Activated CD4-positive, CD25-positive, alpha-beta regulatory T cell (primary cell): ENCODE measurements around the gene HIVEP1.
A peak's percentile ranks its signal among the peaks of the same experiment; 100 is the strongest.

Experiments used
- DNase-seq, 4 experiments: peaks; one replicate each; lab custom pipeline; 2025; lab: John Stamatoyannopoulos, UW

Gene HIVEP1

DNA sequence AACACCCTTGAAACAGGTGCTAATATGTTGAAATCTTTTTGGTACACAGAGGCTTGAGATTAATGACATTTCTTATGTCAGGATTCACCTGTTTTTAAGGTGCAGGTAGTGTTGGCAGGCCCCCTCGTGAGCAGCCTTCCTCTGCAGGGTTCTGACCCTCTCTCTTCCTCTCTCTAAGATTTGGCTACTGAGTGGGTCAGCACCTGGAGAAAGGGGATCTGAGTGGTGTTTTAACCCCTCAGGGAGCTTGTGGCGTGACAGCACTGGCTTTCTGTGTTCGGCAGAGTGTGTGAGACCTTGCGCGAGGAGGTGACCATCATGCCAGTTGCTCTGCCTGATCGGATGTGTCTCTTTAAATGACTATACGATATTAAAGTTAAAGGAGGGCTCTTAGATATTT, 37.1 kb downstream of the HIVEP1 start:
- no peak for DNase-seq

DNA sequence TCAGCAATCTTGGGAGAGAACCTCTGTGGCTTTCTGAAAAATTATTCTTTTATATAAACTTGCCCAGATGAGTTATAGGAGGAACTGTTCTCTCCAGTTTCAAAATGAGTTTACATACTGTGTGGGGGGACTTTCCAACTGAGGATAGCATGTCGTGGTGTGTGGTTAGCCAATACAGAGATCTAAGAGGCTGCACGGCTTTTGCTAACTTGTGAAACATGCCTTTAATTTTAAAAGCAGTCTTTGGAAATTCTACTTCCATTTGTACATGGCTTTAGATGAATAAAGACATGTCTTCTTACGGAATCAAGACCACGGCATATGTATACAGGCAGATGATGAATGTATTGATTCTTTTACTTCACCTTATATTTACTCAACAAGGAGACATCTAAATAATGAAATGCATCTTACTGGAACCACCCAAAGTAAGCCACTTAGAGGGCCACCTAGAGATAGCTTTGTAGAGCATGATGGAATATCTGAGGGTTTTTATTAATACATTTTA, 39.8 kb downstream of the HIVEP1 start:
- DNase-seq = no peak

DNA sequence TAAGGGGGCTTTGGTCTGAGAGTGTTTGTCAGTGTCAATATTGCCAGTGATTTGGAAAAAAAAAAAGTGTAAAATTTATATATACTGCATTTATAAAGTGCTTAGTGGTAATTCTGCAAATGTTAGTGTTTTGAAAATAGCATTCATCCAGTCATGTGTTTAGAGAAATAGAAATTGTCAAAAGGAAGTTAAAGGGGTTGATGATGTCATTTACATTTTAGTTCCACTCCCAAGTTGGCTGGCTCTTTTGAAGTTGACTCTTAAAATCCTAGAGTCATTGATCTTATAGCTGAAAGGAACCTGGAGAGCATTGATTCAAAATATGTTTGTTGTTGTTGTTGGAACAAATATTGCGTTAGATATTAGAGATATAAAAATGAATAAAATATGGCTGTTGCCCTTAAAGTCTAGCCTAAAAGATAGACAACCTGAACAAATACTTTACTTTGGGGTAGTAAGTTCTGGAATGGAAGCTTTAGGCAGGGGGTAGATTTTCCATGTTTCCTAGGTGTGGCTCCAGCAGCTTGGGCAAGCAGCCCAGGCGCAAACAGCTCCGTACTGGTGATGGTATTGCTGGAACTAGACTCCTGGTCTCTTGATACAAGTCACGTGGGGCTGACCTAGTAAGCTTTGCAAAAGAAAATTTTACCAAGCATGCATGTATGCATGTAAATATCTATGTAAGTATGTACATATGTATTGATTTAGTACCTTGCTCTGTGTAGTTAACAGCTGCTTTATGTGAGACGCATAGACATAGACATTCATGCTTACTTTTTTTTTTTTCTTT, 46.3 kb downstream of the HIVEP1 start:
- DNase-seq = no peak

DNA sequence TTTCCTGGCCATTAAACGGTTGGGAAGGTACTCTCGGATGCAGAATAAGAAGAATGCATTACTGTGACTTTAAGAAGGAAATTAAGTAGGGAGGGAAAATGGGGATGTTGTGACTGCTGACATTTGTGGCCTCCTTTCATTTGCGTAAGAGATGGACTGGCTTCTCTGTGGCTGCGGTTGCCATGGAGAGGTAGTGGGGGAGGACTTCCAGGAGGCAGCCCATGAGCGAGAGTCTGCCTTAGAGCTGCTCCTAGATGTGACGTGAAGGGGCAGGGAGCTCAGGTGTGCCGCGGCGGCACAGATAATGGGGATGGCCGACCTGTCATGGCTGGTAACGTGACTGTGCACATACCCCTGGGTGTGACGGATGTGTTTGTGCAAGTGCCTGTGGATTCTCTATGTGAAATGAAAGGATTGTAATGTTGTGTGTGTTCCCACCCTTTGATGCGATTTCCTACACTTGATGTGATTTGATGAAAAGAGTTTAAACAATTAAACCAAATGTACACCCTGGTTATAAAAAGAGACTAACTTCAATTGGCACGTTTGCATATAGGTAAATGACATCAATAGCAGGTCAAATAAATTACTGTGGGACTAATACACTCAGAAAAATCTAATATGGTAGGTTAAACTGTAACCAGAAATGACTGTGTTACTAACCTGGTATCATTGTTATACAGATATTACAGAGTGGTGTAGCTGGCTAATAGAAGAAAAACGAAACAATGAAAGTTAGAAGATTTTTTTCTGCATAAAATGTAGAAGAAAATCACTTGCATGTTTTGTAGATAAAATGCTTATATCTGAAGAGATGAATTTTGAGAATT, 48.9 kb downstream of the HIVEP1 start:
- peak; percentile 18 to 67 (median 45) for DNase-seq

- no peak for DNase-seq
These were observed 50.5 kb downstream of the HIVEP1 start for GRCh38 chr6:12062605-12063004.

GRCh38 chr6:12064131-12064530, 52.0 kb downstream of the HIVEP1 start:
- no peak for DNase-seq

GRCh38 chr6:12064538-12065071, 52.5 kb downstream of the HIVEP1 start:
- no peak for DNase-seq

- no peak for DNase-seq
These were observed 53.4 kb downstream of the HIVEP1 start for GRCh38 chr6:12065321-12066140.

DNA sequence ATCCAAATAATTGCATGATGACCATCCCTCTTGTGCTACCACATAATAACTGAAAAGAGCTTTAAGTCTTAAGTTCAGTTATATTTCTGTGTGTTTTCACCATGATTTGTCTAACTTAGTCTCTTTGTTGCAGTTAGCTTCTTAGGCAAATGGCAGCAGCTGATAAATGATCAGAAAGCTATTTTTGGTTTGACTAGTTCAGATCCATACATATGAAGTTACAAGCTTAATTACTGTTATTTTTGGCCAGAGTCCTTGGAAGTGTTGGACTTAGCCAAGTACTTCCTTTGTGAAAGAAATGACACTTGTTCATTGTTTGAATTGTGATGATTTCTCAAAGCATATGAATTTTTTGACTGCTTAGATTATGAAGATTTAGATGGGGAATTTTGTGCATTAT, 54.2 kb downstream of the HIVEP1 start:
- DNase-seq = no peak

- DNase-seq = no peak
These were observed 56.9 kb downstream of the HIVEP1 start for GRCh38 chr6:12068899-12069557.

- DNase-seq = no peak
These were observed 57.9 kb downstream of the HIVEP1 start for GRCh38 chr6:12069891-12070529.

- DNase-seq = no peak
These were observed 59.0 kb downstream of the HIVEP1 start for GRCh38 chr6:12071064-12071615.

DNA sequence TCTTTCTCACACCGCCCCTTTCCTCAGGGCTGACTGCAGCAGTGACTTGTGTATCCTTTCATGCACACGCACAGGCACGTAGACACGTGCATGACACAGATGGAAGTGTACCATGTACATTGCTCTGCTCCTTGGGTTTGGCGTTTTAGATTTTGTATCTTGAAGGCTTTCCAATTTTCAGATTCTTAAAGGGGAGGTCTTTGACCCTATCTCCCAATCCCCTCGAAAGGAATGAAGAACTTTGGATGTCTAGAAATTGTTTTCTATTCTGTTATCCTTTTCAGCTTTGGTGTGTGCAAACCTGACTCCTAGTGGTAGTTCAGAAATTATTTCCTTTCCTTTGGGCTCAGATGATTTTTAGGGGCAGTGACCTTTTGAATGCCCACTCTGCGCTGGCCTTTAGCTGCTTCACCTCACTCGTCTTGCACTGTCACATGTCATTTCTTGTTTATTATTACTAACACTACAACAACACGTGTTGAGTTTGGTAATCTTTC, 63.0 kb downstream of the HIVEP1 start:
- no peak for DNase-seq

GRCh38 chr6:12077021-12077710, 65.1 kb downstream of the HIVEP1 start:
- no peak for DNase-seq

GRCh38 chr6:12078014-12078413, 65.9 kb downstream of the HIVEP1 start:
- no peak for DNase-seq

GRCh38 chr6:12081771-12082170, 69.7 kb downstream of the HIVEP1 start:
- DNase-seq = no peak

DNA sequence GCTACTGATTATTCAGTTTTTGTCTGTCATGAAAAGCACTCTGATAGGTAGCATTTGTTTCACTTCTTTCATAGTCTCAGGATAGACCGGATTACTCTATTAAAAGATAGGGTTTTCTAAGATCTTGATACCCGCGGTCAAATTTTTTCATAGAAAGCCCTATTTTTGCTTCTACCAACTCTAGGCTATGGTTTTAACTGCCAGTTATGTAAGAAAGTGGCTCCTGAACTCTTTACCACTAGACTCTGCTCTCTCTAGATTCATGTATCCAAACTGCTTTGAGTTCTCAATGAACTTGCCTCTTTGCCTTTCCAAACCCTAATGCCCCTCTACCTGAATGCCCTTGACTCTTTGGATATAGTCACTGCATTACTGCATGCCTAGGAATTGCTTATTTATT, 70.3 kb downstream of the HIVEP1 start:
- no peak for DNase-seq

GRCh38 chr6:12083302-12083701, 71.2 kb downstream of the HIVEP1 start:
- no peak for DNase-seq

DNA sequence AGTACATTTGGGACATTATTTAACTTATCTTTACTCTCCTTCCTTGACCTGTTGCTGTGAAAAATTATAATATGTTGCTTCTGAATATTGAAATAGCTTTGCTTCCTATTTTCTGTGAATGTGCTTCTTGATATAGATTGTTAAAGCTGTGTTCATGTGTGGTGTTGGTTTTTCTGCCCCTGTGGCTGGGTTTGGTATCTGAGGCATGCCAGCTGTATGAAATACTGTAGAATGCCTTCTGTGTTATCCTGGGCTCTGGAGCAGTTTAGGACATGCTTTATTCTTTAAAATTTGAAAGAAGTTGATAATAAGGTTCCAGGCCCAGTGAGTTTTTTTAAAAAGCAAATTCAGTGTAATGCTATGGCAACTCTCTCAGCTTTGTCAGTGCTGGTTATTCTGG, 71.7 kb downstream of the HIVEP1 start:
- no peak for DNase-seq

DNA sequence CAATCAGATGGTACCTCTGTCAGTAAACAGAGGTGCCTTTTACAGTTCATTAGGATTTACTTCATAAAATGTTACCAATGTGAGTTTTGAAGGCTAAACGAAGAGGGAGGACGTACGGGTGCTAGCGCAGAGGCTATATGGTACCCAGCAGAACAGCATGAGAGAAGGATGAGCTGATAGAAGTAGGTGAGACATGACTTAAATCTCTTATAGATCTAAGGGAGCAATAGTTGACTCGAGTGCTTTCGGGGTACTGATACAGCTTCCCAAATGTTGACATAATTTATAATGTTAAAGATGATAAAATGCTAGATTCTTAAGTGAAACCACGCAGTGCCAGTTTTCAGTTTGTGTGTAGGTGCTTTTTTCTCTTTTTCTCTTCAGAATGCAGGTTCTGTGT, 72.6 kb downstream of the HIVEP1 start:
- no peak for DNase-seq
